ENCODE results near the gene GTF3C1. TPM values are rescaled to one million over a fixed set of nuclear protein-coding genes. Genes with fewer than 3 reads are reported as not detected.

Gene GTF3C1
- polyA plus RNA-seq, 4 donors: 30.4 to 47.0 (median 36.8) TPM

GRCh38 chr16:27591837-27592236 is 42.1 kb upstream of the GTF3C1 start:
- Histone ChIP-seq H3K9me3 (ENCODE audit: control insufficient read depth in 2 of 2, insufficient read depth in 1 of 2, low read depth in 1 of 2, low read length in 1 of 2) (no peaks in the 10 kb centered on the region), H3K27me3 (ENCODE audit: control insufficient read depth in 3 of 3, insufficient read depth in 3 of 3, low read length in 3 of 3) (no peaks in the 10 kb centered on the region), H3K4me1 (ENCODE audit: control insufficient read depth in 3 of 3, insufficient read depth in 2 of 3, low read depth in 1 of 3, low read length in 2 of 3) (no peaks in the 10 kb centered on the region), H3K36me3 (ENCODE audit: control insufficient read depth in 3 of 3, insufficient read depth in 2 of 3, low read depth in 1 of 3, low read length in 3 of 3) (no peaks in the 10 kb centered on the region), H3K4me3 (ENCODE audit: low read depth in 1 of 3, low read length in 3 of 3) (no peak overlapping the region), H3K27ac (ENCODE audit: low read depth in 1 of 3, low read length in 2 of 3) (no peak overlapping the region)
- 94 to 97% (median 96%) methylated on average over 4 of the region's 4 CpGs for whole genome bisulfite sequencing, 3 donors
- FAIRE-seq (no peak), DNase-seq (no peak)

- WGBS, 3 donors: 95 to 99% (median 98%) methylated on average over 3 of the region's 3 CpGs
- no peak for FAIRE-seq
- H3K4me1 ChIP-seq (ENCODE audit: control insufficient read depth in 3 of 3, insufficient read depth in 2 of 3, low read depth in 1 of 3, low read length in 2 of 3): no peaks in the 10 kb centered on the region
These were observed 38.3 kb upstream of the GTF3C1 start for GRCh38 chr16:27588057-27588456.

GRCh38 chr16:27586711-27587110 is 37.0 kb upstream of the GTF3C1 start:
- Histone ChIP-seq H3K27ac (ENCODE audit: low read depth in 1 of 3, low read length in 2 of 3) (no peak overlapping the region), H3K36me3 (ENCODE audit: control insufficient read depth in 3 of 3, insufficient read depth in 2 of 3, low read depth in 1 of 3, low read length in 3 of 3) (peaks cover 0 to 11% (median 5%) of the 10 kb centered on the region in 3 donors), H3K27me3 (ENCODE audit: control insufficient read depth in 3 of 3, insufficient read depth in 3 of 3, low read length in 3 of 3) (no peaks in the 10 kb centered on the region), H3K4me1 (ENCODE audit: control insufficient read depth in 3 of 3, insufficient read depth in 2 of 3, low read depth in 1 of 3, low read length in 2 of 3) (no peaks in the 10 kb centered on the region), H3K9me3 (ENCODE audit: control insufficient read depth in 2 of 2, insufficient read depth in 1 of 2, low read depth in 1 of 2, low read length in 1 of 2) (no peaks in the 10 kb centered on the region), H3K4me3 (ENCODE audit: low read depth in 1 of 3, low read length in 3 of 3) (no peak overlapping the region)
- WGBS, 3 donors: 80 to 90% (median 83%) methylated on average over 8 of the region's 8 CpGs
- no peak for DNase-seq
- no peak for FAIRE-seq

More at GRCh38 chr16:27588057-27588456, 38.3 kb upstream of the GTF3C1 start:
- Histone ChIP-seq H3K27me3 (ENCODE audit: control insufficient read depth in 3 of 3, insufficient read depth in 3 of 3, low read length in 3 of 3) (no peaks in the 10 kb centered on the region), H3K4me3 (ENCODE audit: low read depth in 1 of 3, low read length in 3 of 3) (no peak overlapping the region), H3K36me3 (ENCODE audit: control insufficient read depth in 3 of 3, insufficient read depth in 2 of 3, low read depth in 1 of 3, low read length in 3 of 3) (peaks cover 0 to 11% (median 5%) of the 10 kb centered on the region in 3 donors), H3K9me3 (ENCODE audit: control insufficient read depth in 2 of 2, insufficient read depth in 1 of 2, low read depth in 1 of 2, low read length in 1 of 2) (no peaks in the 10 kb centered on the region), H3K27ac (ENCODE audit: low read depth in 1 of 3, low read length in 2 of 3) (no peak overlapping the region)
- no peak for DNase-seq

GRCh38 chr16:27585200-27585599 is 35.5 kb upstream of the GTF3C1 start:
- WGBS, 3 donors: 95 to 98% (median 97%) methylated on average over 5 of the region's 5 CpGs
- no peak overlapping the region for H3K27ac ChIP-seq (ENCODE audit: low read depth in 1 of 3, low read length in 2 of 3)
- H3K9me3 ChIP-seq (ENCODE audit: control insufficient read depth in 2 of 2, insufficient read depth in 1 of 2, low read depth in 1 of 2, low read length in 1 of 2): no peaks in the 10 kb centered on the region
- no peak overlapping the region for H3K4me3 ChIP-seq (ENCODE audit: low read depth in 1 of 3, low read length in 3 of 3)
- H3K36me3 ChIP-seq (ENCODE audit: control insufficient read depth in 3 of 3, insufficient read depth in 2 of 3, low read depth in 1 of 3, low read length in 3 of 3): peaks cover 0 to 11% (median 5%) of the 10 kb centered on the region in 3 donors
- no peaks in the 10 kb centered on the region for H3K27me3 ChIP-seq (ENCODE audit: control insufficient read depth in 3 of 3, insufficient read depth in 3 of 3, low read length in 3 of 3)
- FAIRE-seq (no peak), DNase-seq (no peak)
- H3K4me1 ChIP-seq (ENCODE audit: control insufficient read depth in 3 of 3, insufficient read depth in 2 of 3, low read depth in 1 of 3, low read length in 2 of 3): no peaks in the 10 kb centered on the region

- Histone ChIP-seq H3K27ac (ENCODE audit: low read depth in 1 of 3, low read length in 2 of 3) (no peak overlapping the region), H3K9me3 (ENCODE audit: control insufficient read depth in 2 of 2, insufficient read depth in 1 of 2, low read depth in 1 of 2, low read length in 1 of 2) (no peaks in the 10 kb centered on the region), H3K4me1 (ENCODE audit: control insufficient read depth in 3 of 3, insufficient read depth in 2 of 3, low read depth in 1 of 3, low read length in 2 of 3) (no peaks in the 10 kb centered on the region), H3K36me3 (ENCODE audit: control insufficient read depth in 3 of 3, insufficient read depth in 2 of 3, low read depth in 1 of 3, low read length in 3 of 3) (peaks cover 0 to 13% (median 8%) of the 10 kb centered on the region in 3 donors), H3K4me3 (ENCODE audit: low read depth in 1 of 3, low read length in 3 of 3) (no peak overlapping the region), H3K27me3 (ENCODE audit: control insufficient read depth in 3 of 3, insufficient read depth in 3 of 3, low read length in 3 of 3) (no peaks in the 10 kb centered on the region)
- DNase-seq: no peak
- no peak for FAIRE-seq
- 82 to 100% (median 93%) methylated on average over 1 of the region's 1 CpG for WGBS, 3 donors
These were observed 33.9 kb upstream of the GTF3C1 start for GRCh38 chr16:27583634-27584033.

GRCh38 chr16:27582883-27583282 is 33.2 kb upstream of the GTF3C1 start:
- Histone ChIP-seq H3K27ac (ENCODE audit: low read depth in 1 of 3, low read length in 2 of 3) (no peak overlapping the region), H3K9me3 (ENCODE audit: control insufficient read depth in 2 of 2, insufficient read depth in 1 of 2, low read depth in 1 of 2, low read length in 1 of 2) (no peaks in the 10 kb centered on the region), H3K36me3 (ENCODE audit: control insufficient read depth in 3 of 3, insufficient read depth in 2 of 3, low read depth in 1 of 3, low read length in 3 of 3) (peaks cover 0 to 13% (median 8%) of the 10 kb centered on the region in 3 donors), H3K4me3 (ENCODE audit: low read depth in 1 of 3, low read length in 3 of 3) (no peak overlapping the region), H3K4me1 (ENCODE audit: control insufficient read depth in 3 of 3, insufficient read depth in 2 of 3, low read depth in 1 of 3, low read length in 2 of 3) (no peaks in the 10 kb centered on the region), H3K27me3 (ENCODE audit: control insufficient read depth in 3 of 3, insufficient read depth in 3 of 3, low read length in 3 of 3) (no peaks in the 10 kb centered on the region)
- 67 to 70% (median 68%) methylated on average over 2 of the region's 2 CpGs for WGBS, 3 donors
- no peak for FAIRE-seq
- DNase-seq: no peak

GRCh38 chr16:27579087-27579980 is 29.6 kb upstream of the GTF3C1 start:
- Histone ChIP-seq H3K27me3 (ENCODE audit: control insufficient read depth in 3 of 3, insufficient read depth in 3 of 3, low read length in 3 of 3) (no peaks in the 10 kb centered on the region), H3K27ac (ENCODE audit: low read depth in 1 of 3, low read length in 2 of 3) (no peak overlapping the region), H3K36me3 (ENCODE audit: control insufficient read depth in 3 of 3, insufficient read depth in 2 of 3, low read depth in 1 of 3, low read length in 3 of 3) (peaks cover 0 to 14% (median 6%) of the 10 kb centered on the region in 3 donors), H3K4me3 (ENCODE audit: low read depth in 1 of 3, low read length in 3 of 3) (no peak overlapping the region), H3K9me3 (ENCODE audit: control insufficient read depth in 2 of 2, insufficient read depth in 1 of 2, low read depth in 1 of 2, low read length in 1 of 2) (no peaks in the 10 kb centered on the region), H3K4me1 (ENCODE audit: control insufficient read depth in 3 of 3, insufficient read depth in 2 of 3, low read depth in 1 of 3, low read length in 2 of 3) (no peaks in the 10 kb centered on the region)
- DNase-seq: no peak
- FAIRE-seq: no peak
- 78 to 84% (median 82%) methylated on average over 4 of the region's 4 CpGs for whole genome bisulfite sequencing, 3 donors

- Histone ChIP-seq H3K36me3 (ENCODE audit: control insufficient read depth in 3 of 3, insufficient read depth in 2 of 3, low read depth in 1 of 3, low read length in 3 of 3) (peaks cover 0 to 11% (median 2%) of the 10 kb centered on the region in 3 donors), H3K4me3 (ENCODE audit: low read depth in 1 of 3, low read length in 3 of 3) (no peak overlapping the region), H3K4me1 (ENCODE audit: control insufficient read depth in 3 of 3, insufficient read depth in 2 of 3, low read depth in 1 of 3, low read length in 2 of 3) (no peaks in the 10 kb centered on the region), H3K9me3 (ENCODE audit: control insufficient read depth in 2 of 2, insufficient read depth in 1 of 2, low read depth in 1 of 2, low read length in 1 of 2) (no peaks in the 10 kb centered on the region), H3K27ac (ENCODE audit: low read depth in 1 of 3, low read length in 2 of 3) (no peak overlapping the region), H3K27me3 (ENCODE audit: control insufficient read depth in 3 of 3, insufficient read depth in 3 of 3, low read length in 3 of 3) (no peaks in the 10 kb centered on the region)
- no peak for FAIRE-seq
- DNase-seq: no peak
- WGBS, 3 donors: 72 to 80% (median 74%) methylated on average over 5 of the region's 5 CpGs
These were observed 27.0 kb upstream of the GTF3C1 start for GRCh38 chr16:27576729-27577128.
